ENCODE data around the gene VPS16. TPM values are rescaled to one million over a fixed set of nuclear protein-coding genes. Genes with fewer than 3 reads are reported as not detected.

Gene VPS16
- total and polyA plus RNA-seq, 2 of the 13 experiments (the other 11 are each of a cell fraction or from before 2014, with no cell fraction given), result 34.2 to 35.4 TPM

DNA sequence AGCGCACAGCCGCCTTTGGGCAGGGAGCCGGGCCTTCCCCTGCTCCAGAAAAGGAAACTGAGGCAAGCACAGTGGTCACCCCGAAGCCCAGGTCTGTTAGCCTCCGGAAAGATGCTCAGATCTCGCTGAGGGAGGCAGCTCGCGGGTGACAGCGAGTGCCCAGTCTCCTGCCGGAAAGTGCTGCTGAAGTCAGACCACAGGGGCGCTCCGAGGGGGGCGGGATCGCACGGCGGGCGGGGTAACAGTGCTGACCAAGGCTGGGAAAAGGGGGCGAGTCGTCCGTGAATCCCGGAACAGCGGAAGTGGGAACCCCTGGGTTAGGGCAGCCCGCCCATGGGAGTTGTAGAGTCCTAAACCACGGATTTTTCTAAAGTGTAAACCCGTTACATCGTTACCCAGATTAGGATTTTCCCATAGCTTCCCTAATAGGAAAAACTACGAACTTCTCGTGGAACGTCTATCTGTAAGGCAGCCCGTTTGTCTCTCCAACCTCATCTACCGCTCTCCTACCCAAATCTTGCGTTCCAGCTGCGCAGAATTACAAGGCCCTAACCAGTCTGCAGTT lies 504 bp downstream of the VPS16 start (continued):
- TF ChIP-seq, protein P1, sequence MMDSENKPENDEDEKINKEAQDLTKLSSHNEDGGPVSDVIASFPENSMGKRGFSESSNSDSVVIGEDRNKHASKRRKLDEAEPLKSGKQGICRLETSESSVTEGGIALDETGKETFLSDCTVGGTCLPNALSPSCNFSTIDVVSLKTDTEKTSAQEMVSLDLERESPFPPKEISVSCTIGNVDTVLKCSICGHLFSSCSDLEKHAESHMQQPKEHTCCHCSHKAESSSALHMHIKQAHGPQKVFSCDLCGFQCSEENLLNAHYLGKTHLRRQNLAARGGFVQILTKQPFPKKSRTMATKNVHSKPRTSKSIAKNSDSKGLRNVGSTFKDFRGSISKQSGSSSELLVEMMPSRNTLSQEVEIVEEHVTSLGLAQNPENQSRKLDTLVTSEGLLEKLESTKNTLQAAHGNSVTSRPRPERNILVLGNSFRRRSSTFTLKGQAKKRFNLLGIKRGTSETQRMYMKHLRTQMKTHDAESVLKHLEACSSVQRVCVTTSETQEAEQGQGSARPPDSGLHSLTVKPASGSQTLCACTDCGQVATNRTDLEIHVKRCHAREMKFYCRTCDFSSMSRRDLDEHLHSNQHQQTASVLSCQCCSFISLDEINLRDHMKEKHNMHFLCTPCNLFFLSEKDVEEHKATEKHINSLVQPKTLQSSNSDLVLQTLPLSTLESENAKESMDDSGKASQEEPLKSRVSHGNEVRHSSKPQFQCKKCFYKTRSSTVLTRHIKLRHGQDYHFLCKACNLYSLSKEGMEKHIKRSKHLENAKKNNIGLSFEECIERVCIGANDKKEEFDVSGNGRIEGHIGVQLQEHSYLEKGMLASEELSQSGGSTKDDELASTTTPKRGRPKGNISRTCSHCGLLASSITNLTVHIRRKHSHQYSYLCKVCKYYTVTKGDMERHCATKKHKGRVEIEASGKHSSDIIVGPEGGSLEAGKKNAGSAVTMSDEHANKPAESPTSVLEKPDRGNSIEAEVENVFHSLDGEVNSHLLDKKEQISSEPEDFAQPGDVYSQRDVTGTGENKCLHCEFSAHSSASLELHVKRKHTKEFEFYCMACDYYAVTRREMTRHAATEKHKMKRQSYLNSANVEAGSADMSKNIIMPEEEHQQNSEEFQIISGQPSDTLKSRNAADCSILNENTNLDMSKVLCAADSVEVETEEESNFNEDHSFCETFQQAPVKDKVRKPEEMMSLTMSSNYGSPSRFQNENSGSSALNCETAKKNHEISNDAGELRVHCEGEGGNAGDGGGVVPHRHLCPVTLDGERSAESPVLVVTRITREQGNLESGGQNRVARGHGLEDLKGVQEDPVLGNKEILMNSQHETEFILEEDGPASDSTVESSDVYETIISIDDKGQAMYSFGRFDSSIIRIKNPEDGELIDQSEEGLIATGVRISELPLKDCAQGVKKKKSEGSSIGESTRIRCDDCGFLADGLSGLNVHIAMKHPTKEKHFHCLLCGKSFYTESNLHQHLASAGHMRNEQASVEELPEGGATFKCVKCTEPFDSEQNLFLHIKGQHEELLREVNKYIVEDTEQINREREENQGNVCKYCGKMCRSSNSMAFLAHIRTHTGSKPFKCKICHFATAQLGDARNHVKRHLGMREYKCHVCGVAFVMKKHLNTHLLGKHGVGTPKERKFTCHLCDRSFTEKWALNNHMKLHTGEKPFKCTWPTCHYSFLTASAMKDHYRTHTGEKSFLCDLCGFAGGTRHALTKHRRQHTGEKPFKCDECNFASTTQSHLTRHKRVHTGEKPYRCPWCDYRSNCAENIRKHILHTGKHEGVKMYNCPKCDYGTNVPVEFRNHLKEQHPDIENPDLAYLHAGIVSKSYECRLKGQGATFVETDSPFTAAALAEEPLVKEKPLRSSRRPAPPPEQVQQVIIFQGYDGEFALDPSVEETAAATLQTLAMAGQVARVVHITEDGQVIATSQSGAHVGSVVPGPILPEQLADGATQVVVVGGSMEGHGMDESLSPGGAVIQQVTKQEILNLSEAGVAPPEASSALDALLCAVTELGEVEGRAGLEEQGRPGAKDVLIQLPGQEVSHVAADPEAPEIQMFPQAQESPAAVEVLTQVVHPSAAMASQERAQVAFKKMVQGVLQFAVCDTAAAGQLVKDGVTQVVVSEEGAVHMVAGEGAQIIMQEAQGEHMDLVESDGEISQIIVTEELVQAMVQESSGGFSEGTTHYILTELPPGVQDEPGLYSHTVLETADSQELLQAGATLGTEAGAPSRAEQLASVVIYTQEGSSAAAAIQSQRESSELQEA (CRISPR knock-in tag; IDR thresholded peaks at IDR 0.05; ENCODE audit: not compliant biosample characterization), result peak; percentile 8
- TF ChIP-seq, protein P2, sequence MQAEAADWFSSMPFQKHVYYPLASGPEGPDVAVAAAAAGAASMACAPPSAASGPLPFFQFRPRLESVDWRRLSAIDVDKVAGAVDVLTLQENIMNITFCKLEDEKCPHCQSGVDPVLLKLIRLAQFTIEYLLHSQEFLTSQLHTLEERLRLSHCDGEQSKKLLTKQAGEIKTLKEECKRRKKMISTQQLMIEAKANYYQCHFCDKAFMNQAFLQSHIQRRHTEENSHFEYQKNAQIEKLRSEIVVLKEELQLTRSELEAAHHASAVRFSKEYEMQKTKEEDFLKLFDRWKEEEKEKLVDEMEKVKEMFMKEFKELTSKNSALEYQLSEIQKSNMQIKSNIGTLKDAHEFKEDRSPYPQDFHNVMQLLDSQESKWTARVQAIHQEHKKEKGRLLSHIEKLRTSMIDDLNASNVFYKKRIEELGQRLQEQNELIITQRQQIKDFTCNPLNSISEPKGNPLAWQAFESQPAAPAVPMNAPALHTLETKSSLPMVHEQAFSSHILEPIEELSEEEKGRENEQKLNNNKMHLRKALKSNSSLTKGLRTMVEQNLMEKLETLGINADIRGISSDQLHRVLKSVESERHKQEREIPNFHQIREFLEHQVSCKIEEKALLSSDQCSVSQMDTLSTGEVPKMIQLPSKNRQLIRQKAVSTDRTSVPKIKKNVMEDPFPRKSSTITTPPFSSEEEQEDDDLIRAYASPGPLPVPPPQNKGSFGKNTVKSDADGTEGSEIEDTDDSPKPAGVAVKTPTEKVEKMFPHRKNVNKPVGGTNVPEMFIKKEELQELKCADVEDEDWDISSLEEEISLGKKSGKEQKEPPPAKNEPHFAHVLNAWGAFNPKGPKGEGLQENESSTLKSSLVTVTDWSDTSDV (CRISPR knock-in tag; IDR thresholded peaks at IDR 0.05), result no peak; the same call in 1 of the 2 replicates
- TF ChIP-seq CREM (IDR thresholded peaks at IDR 0.05) (0 out of 2 replicates have a peak, but pooled peaks have one; percentile 16), CREM (CRISPR knock-in tag; IDR thresholded peaks at IDR 0.05) (no peak), HOXA5 (CRISPR knock-in tag; IDR thresholded peaks at IDR 0.05) (peak; percentile 58), POLR2AphosphoS2 (IDR thresholded peaks at IDR 0.05; ENCODE audit: low read depth, low read length) (no peak), MED1 (CRISPR knock-in tag; IDR thresholded peaks at IDR 0.05) (peak; percentile 43; the same call in 1 of the 2 replicates), ZNF350 (CRISPR knock-in tag; IDR thresholded peaks at IDR 0.05; ENCODE audit: borderline replicate concordance, low read depth) (0 out of 2 replicates have a peak, but pooled peaks have one; percentile 5), ZNF235 (CRISPR knock-in tag; IDR thresholded peaks at IDR 0.05; ENCODE audit: borderline replicate concordance) (0 out of 2 replicates have a peak, but pooled peaks have one; percentile 36), GTF3A (CRISPR knock-in tag; conservative IDR thresholded peaks at IDR 0.05) (no peak)

All from HepG2 (cell line).